ENCODE data around the gene CATSPERB.
"Not testable (repeated sequence)": the region's sequence is repeated elsewhere in the genome, so short reads cannot be mapped to it uniquely, and the experiment has no call there.

The CATSPERB gene

GRCh38 chr14:91751719-91752118, 19.8 kb upstream of the CATSPERB start:
- H3K36me3 ChIP-seq (ENCODE audit: control insufficient read depth, insufficient read depth, low read length), result no peaks in the 10 kb centered on the region
- H3K27me3 ChIP-seq (ENCODE audit: control insufficient read depth, insufficient read depth, low read length), result no peaks in the 10 kb centered on the region
- H3K4me3 ChIP-seq (ENCODE audit: low read length), result no peak overlapping the region
- H3K9me3 ChIP-seq (ENCODE audit: control insufficient read depth, low read length), result no peaks in the 10 kb centered on the region
- no peak overlapping the region for H3K9ac ChIP-seq (ENCODE audit: low read length)
- peaks cover 49% of the 10 kb centered on the region for H3K4me1 ChIP-seq (ENCODE audit: control insufficient read depth, insufficient read depth, low read length)

- Histone ChIP-seq H3K4me3 (ENCODE audit: low read length) (no peak overlapping the region), H3K4me1 (ENCODE audit: control insufficient read depth, insufficient read depth, low read length) (peaks cover 46% of the 10 kb centered on the region), H3K9me3 (ENCODE audit: control insufficient read depth, low read length) (no peaks in the 10 kb centered on the region), H3K9ac (ENCODE audit: low read length) (no peak overlapping the region), H3K36me3 (ENCODE audit: control insufficient read depth, insufficient read depth, low read length) (no peaks in the 10 kb centered on the region), H3K27me3 (ENCODE audit: control insufficient read depth, insufficient read depth, low read length) (no peaks in the 10 kb centered on the region)
Observed at GRCh38 chr14:91750634-91751198, 18.8 kb upstream of the CATSPERB start.

- H3K4me3 ChIP-seq (ENCODE audit: low read length), result no peak overlapping the region
- H3K4me1 ChIP-seq (ENCODE audit: control insufficient read depth, insufficient read depth, low read length), result peaks cover 50% of the 10 kb centered on the region
- H3K36me3 ChIP-seq (ENCODE audit: control insufficient read depth, insufficient read depth, low read length), result no peaks in the 10 kb centered on the region
- H3K27me3 ChIP-seq (ENCODE audit: control insufficient read depth, insufficient read depth, low read length), result no peaks in the 10 kb centered on the region
- no peak overlapping the region for H3K9ac ChIP-seq (ENCODE audit: low read length)
- no peaks in the 10 kb centered on the region for H3K9me3 ChIP-seq (ENCODE audit: control insufficient read depth, low read length)
Observed at GRCh38 chr14:91749868-91750267, 18.0 kb upstream of the CATSPERB start.

GRCh38 chr14:91748049-91748448, 16.2 kb upstream of the CATSPERB start:
- Histone ChIP-seq H3K27me3 (ENCODE audit: control insufficient read depth, insufficient read depth, low read length) (no peaks in the 10 kb centered on the region), H3K4me1 (ENCODE audit: control insufficient read depth, insufficient read depth, low read length) (peaks cover 51% of the 10 kb centered on the region), H3K4me3 (ENCODE audit: low read length) (no peak overlapping the region)

GRCh38 chr14:91745344-91745743, 13.5 kb upstream of the CATSPERB start:
- H3K4me1 ChIP-seq (ENCODE audit: control insufficient read depth, insufficient read depth, low read length), result peaks cover 35% of the 10 kb centered on the region

More at GRCh38 chr14:91748049-91748448, 16.2 kb upstream of the CATSPERB start:
- no peak overlapping the region for H3K9ac ChIP-seq (ENCODE audit: low read length)
- no peaks in the 10 kb centered on the region for H3K9me3 ChIP-seq (ENCODE audit: control insufficient read depth, low read length)
- no peaks in the 10 kb centered on the region for H3K36me3 ChIP-seq (ENCODE audit: control insufficient read depth, insufficient read depth, low read length)

GRCh38 chr14:91744068-91744480, 12.2 kb upstream of the CATSPERB start:
- H3K27me3 ChIP-seq (ENCODE audit: control insufficient read depth, insufficient read depth, low read length), result no peaks in the 10 kb centered on the region
- H3K4me1 ChIP-seq (ENCODE audit: control insufficient read depth, insufficient read depth, low read length), result peaks cover 35% of the 10 kb centered on the region
- H3K9ac ChIP-seq (ENCODE audit: low read length), result no peak overlapping the region
- no peaks in the 10 kb centered on the region for H3K9me3 ChIP-seq (ENCODE audit: control insufficient read depth, low read length)
- H3K4me3 ChIP-seq (ENCODE audit: low read length), result no peak overlapping the region
- H3K36me3 ChIP-seq (ENCODE audit: control insufficient read depth, insufficient read depth, low read length), result no peaks in the 10 kb centered on the region

More at GRCh38 chr14:91745344-91745743, 13.5 kb upstream of the CATSPERB start:
- Histone ChIP-seq H3K27me3 (ENCODE audit: control insufficient read depth, insufficient read depth, low read length) (no peaks in the 10 kb centered on the region), H3K4me3 (ENCODE audit: low read length) (no peak overlapping the region), H3K9me3 (ENCODE audit: control insufficient read depth, low read length) (no peaks in the 10 kb centered on the region), H3K36me3 (ENCODE audit: control insufficient read depth, insufficient read depth, low read length) (no peaks in the 10 kb centered on the region), H3K9ac (ENCODE audit: low read length) (no peak overlapping the region)

- Histone ChIP-seq H3K4me3 (ENCODE audit: low read length) (no peak overlapping the region), H3K36me3 (ENCODE audit: control insufficient read depth, insufficient read depth, low read length) (no peaks in the 10 kb centered on the region), H3K9me3 (ENCODE audit: control insufficient read depth, low read length) (no peaks in the 10 kb centered on the region), H3K4me1 (ENCODE audit: control insufficient read depth, insufficient read depth, low read length) (peaks cover 35% of the 10 kb centered on the region), H3K27me3 (ENCODE audit: control insufficient read depth, insufficient read depth, low read length) (no peaks in the 10 kb centered on the region), H3K9ac (ENCODE audit: low read length) (no peak overlapping the region)
Observed at GRCh38 chr14:91743305-91743653, 11.4 kb upstream of the CATSPERB start.

- H3K36me3 ChIP-seq (ENCODE audit: control insufficient read depth, insufficient read depth, low read length), result no peaks in the 10 kb centered on the region
- H3K9me3 ChIP-seq (ENCODE audit: control insufficient read depth, low read length), result no peaks in the 10 kb centered on the region
- H3K4me3 ChIP-seq (ENCODE audit: low read length), result no peak overlapping the region
- no peak overlapping the region for H3K9ac ChIP-seq (ENCODE audit: low read length)
- H3K27me3 ChIP-seq (ENCODE audit: control insufficient read depth, insufficient read depth, low read length), result no peaks in the 10 kb centered on the region
- H3K4me1 ChIP-seq (ENCODE audit: control insufficient read depth, insufficient read depth, low read length), result peaks cover 35% of the 10 kb centered on the region
Observed at GRCh38 chr14:91742621-91743304, 10.9 kb upstream of the CATSPERB start.

- H3K36me3 ChIP-seq (ENCODE audit: control insufficient read depth, insufficient read depth, low read length); H3K27me3 ChIP-seq (ENCODE audit: control insufficient read depth, insufficient read depth, low read length); H3K9me3 ChIP-seq (ENCODE audit: control insufficient read depth, low read length); H3K4me3 ChIP-seq (ENCODE audit: low read length); H3K9ac ChIP-seq (ENCODE audit: low read length): not testable (repeated sequence)
- H3K4me1 ChIP-seq (ENCODE audit: control insufficient read depth, insufficient read depth, low read length), result peaks cover 24% of the 10 kb centered on the region
Observed at GRCh38 chr14:91739867-91740266, 8.0 kb upstream of the CATSPERB start.

GRCh38 chr14:91737619-91738018, 5.7 kb upstream of the CATSPERB start:
- H3K36me3 ChIP-seq (ENCODE audit: control insufficient read depth, insufficient read depth, low read length), result no peaks in the 10 kb centered on the region
- H3K9me3 ChIP-seq (ENCODE audit: control insufficient read depth, low read length), result no peaks in the 10 kb centered on the region

GRCh38 chr14:91732859-91733477, 1.1 kb upstream of the CATSPERB start:
- Histone ChIP-seq H3K9me3 (ENCODE audit: control insufficient read depth, low read length) (no peaks in the 10 kb centered on the region), H3K36me3 (ENCODE audit: control insufficient read depth, insufficient read depth, low read length) (no peaks in the 10 kb centered on the region), H3K4me1 (ENCODE audit: control insufficient read depth, insufficient read depth, low read length) (peaks cover 7% of the 10 kb centered on the region), H3K4me3 (ENCODE audit: low read length) (no peak overlapping the region), H3K9ac (ENCODE audit: low read length) (no peak overlapping the region), H3K27me3 (ENCODE audit: control insufficient read depth, insufficient read depth, low read length) (no peaks in the 10 kb centered on the region)

More at GRCh38 chr14:91737619-91738018, 5.7 kb upstream of the CATSPERB start:
- Histone ChIP-seq H3K27me3 (ENCODE audit: control insufficient read depth, insufficient read depth, low read length) (no peaks in the 10 kb centered on the region), H3K9ac (ENCODE audit: low read length) (no peak overlapping the region), H3K4me3 (ENCODE audit: low read length) (no peak overlapping the region), H3K4me1 (ENCODE audit: control insufficient read depth, insufficient read depth, low read length) (peaks cover 2% of the 10 kb centered on the region)

- Histone ChIP-seq H3K36me3 (ENCODE audit: control insufficient read depth, insufficient read depth, low read length) (no peaks in the 10 kb centered on the region), H3K4me3 (ENCODE audit: low read length) (no peak overlapping the region), H3K27me3 (ENCODE audit: control insufficient read depth, insufficient read depth, low read length) (no peaks in the 10 kb centered on the region), H3K9ac (ENCODE audit: low read length) (no peak overlapping the region), H3K9me3 (ENCODE audit: control insufficient read depth, low read length) (no peaks in the 10 kb centered on the region), H3K4me1 (ENCODE audit: control insufficient read depth, insufficient read depth, low read length) (peaks cover 7% of the 10 kb centered on the region)
Observed at GRCh38 chr14:91732439-91732838, 553 bp upstream of the CATSPERB start.

All from mucosa of stomach (tissue), 1 donor.